NCI-H526 treated with DMSO at 0.1 percent for 48 hours (cell line): ENCODE results near the gene SLC24A3.

Experiments used
- DNase-seq: peaks from one replicate; lab custom pipeline; 2025; lab: John Stamatoyannopoulos, UW

SLC24A3 gene

DNA sequence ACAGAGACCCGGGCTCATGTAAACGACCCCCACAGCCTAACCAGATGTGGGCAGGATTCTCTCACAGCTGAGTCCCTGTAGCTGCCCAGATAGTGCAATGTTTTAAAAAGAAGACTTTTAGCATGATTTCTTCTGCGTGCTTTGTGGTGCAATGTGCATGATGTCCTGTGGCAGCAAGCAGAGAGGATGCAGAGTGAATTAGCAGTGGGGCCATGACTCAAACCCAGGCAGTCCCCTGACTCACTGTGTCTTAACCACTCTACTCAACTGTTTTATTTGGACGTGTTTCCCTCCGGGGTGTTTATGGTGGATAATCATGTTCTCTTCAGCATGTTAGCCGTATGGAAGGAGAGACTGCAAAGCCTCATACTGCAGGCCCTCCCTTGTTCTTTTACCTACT, 247.9 kb downstream of the SLC24A3 start:
- no peak for DNase-seq

DNA sequence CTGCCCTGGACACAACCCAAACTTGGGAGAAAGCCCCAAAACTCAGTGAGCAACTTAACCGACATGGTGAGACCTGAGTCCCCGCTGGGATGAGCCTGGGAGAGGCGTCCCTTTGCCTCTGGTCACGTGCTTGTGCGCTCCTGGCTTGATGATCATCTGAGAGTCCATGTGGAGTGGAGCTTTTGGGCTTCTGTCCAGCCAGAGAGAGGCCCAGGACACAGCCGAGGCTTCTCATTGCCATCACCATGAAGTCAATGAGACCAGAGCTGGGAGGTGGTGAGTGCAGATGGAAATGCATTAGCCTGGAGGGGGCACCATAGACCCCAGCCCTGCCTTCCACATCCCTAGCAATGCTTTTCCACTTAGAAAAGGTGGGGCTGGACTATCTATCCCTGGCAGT, 250.0 kb downstream of the SLC24A3 start:
- no peak for DNase-seq

DNA sequence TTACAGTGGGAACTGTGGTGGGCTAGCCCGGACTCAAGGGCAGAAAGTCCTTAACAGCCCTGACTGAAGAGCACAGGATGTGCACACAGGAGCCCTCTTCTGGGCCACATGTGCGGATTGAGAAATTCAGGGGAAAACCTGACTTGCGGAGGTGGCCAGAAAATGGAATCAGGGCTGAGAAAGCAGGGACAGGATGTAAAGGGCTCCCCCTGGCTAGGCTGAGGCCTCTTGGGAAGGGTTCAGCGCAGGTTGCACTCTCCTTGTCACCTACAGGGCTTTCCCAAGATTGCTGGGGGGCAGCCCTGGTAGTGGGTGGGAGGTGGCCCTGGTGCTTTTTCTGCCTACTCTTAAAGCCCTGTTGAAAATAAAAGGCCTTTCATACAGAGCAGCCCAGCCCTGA, 251.2 kb downstream of the SLC24A3 start:
- DNase-seq: no peak

- no peak for DNase-seq
Observed at GRCh38 chr20:19465536-19465935, 253.1 kb downstream of the SLC24A3 start.

DNA sequence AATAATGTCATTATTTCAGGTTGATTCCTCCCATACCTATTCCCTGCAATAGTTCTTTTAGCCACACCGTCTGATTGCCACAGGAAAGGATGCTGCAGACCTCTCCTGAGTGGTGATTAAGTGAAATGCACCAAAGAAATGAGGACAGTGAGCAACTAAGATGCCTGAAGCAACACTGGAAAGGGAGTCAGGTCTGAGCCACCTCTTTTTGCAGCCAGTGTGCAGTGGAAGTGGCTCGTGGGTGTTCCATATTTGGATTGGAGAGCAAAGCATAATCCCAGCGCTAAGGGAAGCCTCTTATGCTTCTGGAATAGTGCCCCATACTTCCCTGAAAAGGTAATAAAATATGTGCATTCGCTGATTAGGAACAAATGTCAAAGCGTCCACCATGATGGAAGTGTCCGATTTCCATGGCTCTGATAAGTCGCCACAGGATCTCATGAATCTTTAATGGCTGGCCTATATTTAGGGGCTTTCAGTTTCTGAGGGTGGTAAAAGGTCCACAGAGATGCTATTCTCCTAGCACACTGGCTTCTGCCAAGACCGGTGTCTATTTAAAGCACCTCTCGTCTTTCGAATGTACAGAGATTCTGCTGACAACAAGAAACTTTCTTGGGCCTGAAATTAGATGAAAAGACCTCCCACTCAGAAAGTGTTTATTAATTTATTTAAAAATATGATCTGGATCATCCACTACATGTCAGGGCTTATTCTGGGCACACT, 253.9 kb downstream of the SLC24A3 start:
- DNase-seq: no peak

DNA sequence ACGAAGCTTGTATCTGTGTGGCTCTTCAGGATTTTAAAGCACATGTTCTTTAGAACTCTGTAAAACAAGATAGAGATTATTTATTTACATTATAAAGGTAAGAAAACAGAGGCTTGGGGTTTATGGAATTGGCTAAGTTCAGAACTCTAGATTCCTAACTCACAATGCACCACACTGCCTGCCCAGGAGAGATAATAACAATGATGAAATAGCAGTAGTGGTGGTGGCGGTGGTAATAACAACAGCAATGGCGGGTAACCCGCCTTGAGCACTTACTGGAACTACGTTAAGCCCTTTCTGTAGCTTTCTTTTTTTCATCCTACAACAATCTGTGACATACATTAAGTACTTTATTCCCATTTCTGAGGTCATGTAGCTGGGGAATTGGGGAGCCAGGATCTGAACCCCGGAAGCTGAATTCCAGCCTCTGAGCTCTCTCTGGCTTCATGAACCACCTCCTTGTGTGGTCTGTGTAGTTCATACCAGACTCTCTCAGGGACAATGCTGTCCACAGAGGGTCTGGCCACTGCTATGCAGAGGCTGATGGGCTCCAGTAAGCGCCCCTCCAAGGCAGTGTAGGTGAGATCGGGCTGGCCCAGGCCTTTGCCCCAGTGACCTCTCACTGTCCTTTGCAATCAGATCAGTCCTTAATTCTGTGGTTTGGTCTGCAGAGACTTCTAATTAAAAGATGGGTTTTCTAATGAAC, 260.9 kb downstream of the SLC24A3 start:
- DNase-seq: no peak

GRCh38 chr20:19473922-19474286, 261.5 kb downstream of the SLC24A3 start:
- no peak for DNase-seq

GRCh38 chr20:19478320-19478895, 266.0 kb downstream of the SLC24A3 start:
- DNase-seq: no peak

- DNase-seq: no peak
Observed at GRCh38 chr20:19482726-19483125, 270.3 kb downstream of the SLC24A3 start.

DNA sequence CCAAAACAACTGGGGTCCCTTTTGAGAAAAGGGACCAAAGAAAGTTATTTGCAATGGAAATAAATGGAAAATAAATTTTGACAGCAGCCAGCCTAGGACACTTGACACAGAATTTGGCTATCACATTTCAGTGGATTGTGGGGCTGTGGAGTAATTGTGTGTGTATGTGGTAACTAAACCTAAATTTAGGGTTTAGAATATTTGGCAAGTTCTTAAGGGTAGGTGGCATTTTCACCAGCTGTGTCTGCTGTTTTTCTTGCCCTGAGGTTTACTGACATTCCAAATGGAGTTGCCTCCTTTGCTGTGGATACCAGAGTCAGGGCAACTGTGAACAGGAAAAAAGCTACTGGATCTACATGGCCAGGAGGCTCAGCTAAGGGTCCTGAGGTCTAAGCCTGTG, 270.9 kb downstream of the SLC24A3 start:
- DNase-seq: no peak

- DNase-seq: no peak
Observed at GRCh38 chr20:19486446-19486845, 274.0 kb downstream of the SLC24A3 start.

DNA sequence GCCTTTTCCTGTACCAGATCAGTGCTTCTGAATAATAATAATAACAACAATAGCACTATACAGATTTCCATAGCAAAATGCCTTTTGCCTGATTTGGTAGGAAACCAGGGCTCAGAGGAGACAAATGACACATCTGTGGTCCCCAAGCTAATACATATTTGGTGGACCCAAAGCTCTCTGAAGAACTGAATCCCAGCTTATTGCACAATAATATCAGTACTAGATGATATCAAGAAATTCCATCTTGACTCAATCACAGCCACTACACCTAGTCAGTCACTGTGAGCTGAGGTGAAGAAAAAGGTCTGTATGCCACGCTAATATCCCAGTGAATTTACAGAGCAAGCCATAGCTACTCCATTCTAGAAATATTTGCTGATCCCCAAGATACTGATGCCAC, 275.0 kb downstream of the SLC24A3 start:
- no peak for DNase-seq

- no peak for DNase-seq
Observed at GRCh38 chr20:19491241-19491640, 278.8 kb downstream of the SLC24A3 start.

GRCh38 chr20:19492116-19492515, 279.7 kb downstream of the SLC24A3 start:
- DNase-seq: no peak

DNA sequence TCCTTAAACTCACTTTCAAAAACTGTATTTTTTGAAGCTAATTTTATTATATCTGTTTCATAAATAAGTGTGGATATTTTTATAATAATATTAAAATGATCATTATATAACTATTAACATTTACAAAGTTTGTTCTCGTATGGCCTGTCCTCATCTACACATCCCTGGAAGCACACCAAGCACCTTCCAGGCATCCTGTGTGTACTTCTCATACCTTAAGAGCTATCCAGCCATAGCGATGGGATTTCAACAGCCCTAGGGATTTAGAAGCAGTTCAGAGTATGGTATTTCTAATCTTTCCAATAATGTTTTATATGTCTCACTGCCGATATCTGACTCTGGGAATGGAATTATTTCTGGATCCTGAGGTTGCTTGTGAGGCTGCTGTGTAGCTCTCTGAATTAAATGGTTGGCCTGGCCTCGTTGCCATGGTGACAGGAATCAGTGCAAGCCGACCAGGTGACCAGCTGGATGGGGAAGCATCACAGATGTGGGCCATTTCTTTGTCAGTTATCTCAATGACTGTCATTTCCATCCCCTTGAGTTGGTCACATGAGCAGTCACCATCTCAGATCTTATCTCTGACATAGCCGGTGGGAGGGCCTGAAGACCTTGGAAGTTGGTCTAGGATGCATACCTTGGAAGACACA, 280.4 kb downstream of the SLC24A3 start:
- DNase-seq: no peak

GRCh38 chr20:19493794-19494495, 281.5 kb downstream of the SLC24A3 start:
- no peak for DNase-seq

DNA sequence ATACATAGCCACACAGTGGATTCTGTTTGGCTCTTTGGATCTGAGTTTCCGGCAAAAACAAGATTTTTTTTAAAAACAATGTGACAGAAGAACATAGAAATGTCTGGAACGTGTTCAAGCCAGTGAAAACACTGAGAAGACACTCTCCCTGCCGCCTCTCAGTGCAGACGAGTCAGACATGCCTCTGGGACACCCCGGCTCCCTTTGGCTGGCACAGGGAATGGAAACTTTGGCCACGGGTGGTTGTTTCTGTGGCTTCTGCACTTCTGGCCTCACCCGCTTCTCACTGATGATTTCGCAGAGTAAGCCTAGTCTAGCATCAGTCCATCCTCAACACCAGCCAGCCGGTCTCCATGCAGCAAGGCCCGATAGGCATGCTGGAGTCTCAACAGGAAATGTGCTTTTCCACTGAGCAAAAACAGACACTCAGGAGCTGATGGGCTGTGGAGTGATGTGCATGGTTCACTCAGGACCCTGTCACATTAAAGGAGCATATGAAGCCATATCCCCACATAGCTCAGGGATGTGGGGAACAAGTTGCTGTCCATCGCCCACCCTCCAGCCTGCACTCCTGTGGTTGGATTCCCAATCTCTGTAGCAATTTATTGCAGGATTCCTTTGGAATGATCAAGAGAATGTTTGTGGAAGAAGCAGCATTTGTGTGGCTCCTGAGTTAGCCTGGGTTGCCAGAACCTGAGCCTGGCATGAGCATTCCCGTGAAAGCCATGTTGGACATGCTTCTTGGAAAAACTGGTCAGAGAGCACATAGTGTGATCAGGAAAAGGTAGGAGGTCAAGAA, 283.7 kb downstream of the SLC24A3 start:
- DNase-seq: no peak

DNA sequence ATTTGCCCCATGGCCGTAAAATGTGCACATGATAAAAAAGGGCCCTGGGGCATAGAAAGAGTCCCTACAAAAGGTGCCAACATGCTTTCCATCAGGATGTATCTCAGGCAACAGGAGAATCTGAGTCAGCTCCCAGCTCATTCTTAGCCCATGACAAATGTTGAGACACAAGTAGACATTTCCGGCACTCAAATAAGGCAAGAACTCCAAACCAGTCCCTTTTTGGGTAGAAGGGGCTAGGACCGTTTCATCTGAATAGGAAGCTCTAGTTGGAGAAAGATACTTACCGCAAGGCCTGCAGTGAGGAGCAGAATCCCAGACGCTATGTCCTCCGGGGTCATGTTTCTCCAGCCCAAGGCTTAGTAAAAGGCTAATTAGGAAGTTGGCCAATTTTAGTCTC, 284.6 kb downstream of the SLC24A3 start:
- no peak for DNase-seq

DNA sequence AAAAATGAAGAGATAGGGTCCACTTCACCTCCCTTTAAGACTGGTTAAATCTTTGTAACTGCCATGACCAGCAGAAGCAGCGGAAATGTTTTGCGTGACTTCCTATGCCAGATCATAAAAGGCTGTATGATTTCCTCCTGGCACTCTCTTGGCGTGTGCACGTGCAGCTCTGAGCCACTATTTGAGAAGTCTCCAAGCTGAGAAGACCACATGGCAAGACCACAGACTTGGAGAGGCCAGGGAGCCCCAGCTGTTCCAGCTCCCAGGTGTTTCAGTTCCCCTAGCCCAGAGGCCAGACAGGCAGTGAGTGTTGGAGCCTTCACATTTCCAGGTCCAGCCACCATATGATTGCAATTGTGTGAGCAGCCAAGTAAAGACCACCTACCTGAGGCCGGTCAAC, 286.3 kb downstream of the SLC24A3 start:
- no peak for DNase-seq

DNA sequence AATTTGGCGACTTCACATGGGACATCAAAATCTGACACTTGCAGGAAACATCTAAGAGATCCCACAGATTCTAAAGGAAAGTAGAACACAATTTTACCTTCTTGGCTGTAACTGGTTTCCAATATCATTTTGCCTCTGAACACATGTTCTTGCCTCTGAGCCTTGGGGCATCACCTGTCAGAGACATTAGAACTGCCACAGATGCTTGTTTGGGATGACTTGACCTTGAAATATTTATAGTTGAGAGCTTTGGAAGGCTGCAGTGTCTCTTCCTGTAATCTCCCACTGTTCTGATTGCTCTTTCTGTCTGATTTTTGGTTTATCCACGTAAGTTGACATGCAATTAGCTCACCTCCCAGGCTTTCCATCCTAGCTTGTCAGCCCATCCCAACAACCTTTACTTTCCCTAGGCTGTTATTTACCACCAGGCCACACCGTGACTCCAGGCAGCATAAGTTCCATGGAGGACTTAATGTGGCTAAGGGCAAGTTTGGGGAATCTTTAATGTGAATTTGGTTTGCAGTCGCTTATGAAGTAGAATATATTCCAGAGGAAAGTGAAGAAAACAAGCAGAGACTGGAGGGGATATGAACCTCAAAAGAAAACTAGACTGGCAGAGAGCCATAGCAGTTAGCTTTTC, 289.2 kb downstream of the SLC24A3 start:
- DNase-seq: no peak

- DNase-seq: no peak
Observed at GRCh38 chr20:19502169-19502568, 289.7 kb downstream of the SLC24A3 start.
